Hepatocyte (in vitro differentiated cells): ENCODE data around the gene NPW. TPM values are rescaled to one million over a fixed set of nuclear protein-coding genes. Genes with fewer than 3 reads are reported as not detected.

Experiments
- DNase-seq: peaks from one replicate; pipeline ENCODE4 v3.0.0-alpha.2; 2016; ENCODE audit warnings: low spot score
- H2AFZ ChIP-seq: fragments of 200-600 bp; sonication (generic); 2 replicates; pipeline ENCODE4 v1.6.0; 2016; ENCODE audit warnings: antibody characterized with exemption, mild to moderate bottlenecking
- H3K27ac ChIP-seq: fragments of 200-600 bp; sonication (generic); 2 replicates; pipeline ENCODE4 v1.5.1; 2016; ENCODE audit warnings: mild to moderate bottlenecking
- H3K27me3 ChIP-seq: fragments of 200-600 bp; sonication (generic); 2 replicates; pipeline ENCODE4 v1.6.1; 2016
- H3K36me3 ChIP-seq: fragments of 200-600 bp; sonication (generic); replicated peaks from 2 replicates; pipeline ENCODE4 v1.5.1; 2016; ENCODE audit warnings: low read depth; ENCODE audit not compliant: insufficient read depth
- H3K4me1 ChIP-seq: fragments of 200-600 bp; sonication (generic); 2 replicates; pipeline ENCODE4 v1.5.1; 2016; ENCODE audit warnings: mild to moderate bottlenecking, moderate library complexity; ENCODE audit not compliant: insufficient read depth
- H3K4me2 ChIP-seq: fragments of 200-600 bp; sonication (generic); 2 replicates; pipeline ENCODE4 v1.6.0; 2016
- H3K4me3 ChIP-seq: fragments of 200-600 bp; sonication (generic); 2 replicates; pipeline ENCODE4 v1.5.1; 2016; ENCODE audit warnings: mild to moderate bottlenecking
- H3K79me2 ChIP-seq: fragments of 200-600 bp; sonication (generic); 2 replicates; pipeline ENCODE4 v1.6.0; 2017; ENCODE audit warnings: mild to moderate bottlenecking
- H3K9me2 ChIP-seq: fragments of 200-600 bp; sonication (generic); replicated peaks from 2 replicates; pipeline ENCODE4 v1.6.0; 2017; ENCODE audit warnings: mild to moderate bottlenecking; ENCODE audit not compliant: insufficient read depth
- H3K9me3 ChIP-seq: fragments of 200-600 bp; sonication (generic); 2 replicates; pipeline ENCODE4 v1.5.1; 2016; ENCODE audit warnings: low read depth, mild to moderate bottlenecking
- H4K20me1 ChIP-seq: fragments of 200-600 bp; sonication (generic); 2 replicates; pipeline ENCODE4 v1.6.0; 2016; ENCODE audit warnings: mild to moderate bottlenecking; ENCODE audit not compliant: insufficient read depth, poor library complexity, severe bottlenecking
- CTCF ChIP-seq: fragments of 200-600 bp; sonication (generic); IDR thresholded peaks from 2 replicates; pipeline ENCODE4 v1.5.1; 2016; ENCODE audit warnings: antibody characterized with exemption, mild to moderate bottlenecking; ENCODE audit not compliant: poor library complexity
- EZH2 ChIP-seq: fragments of 200-600 bp; sonication (generic); IDR thresholded peaks from 2 replicates; pipeline ENCODE4 v1.6.1; 2016; ENCODE audit warnings: antibody characterized with exemption, mild to moderate bottlenecking, borderline replicate concordance
- EZH2phosphoT487 ChIP-seq: fragments of 200-600 bp; sonication (generic); IDR thresholded peaks from one replicate; pipeline ENCODE4 v1.6.1; 2018; ENCODE audit warnings: antibody characterized with exemption, mild to moderate bottlenecking, low read depth, moderate library complexity; ENCODE audit not compliant: unreplicated experiment, severe bottlenecking
- WGBS: methylation state at CpG from one replicate; pipeline ENCODE4 v1.1.6; 2016; ENCODE audit warnings: low lambda C conversion rate; ENCODE audit errors: missing lambda C conversion rate; 5-methylcytosine and 5-hydroxymethylcytosine counted together
- polyA plus RNA-seq: library from polyadenylated mRNA; unstranded; fragments of >200 nt; fragmentation: Nextera tagmentation; extraction: Ambion mirVana; gene quantifications from 2 replicates; pipeline ENCODE4 v1.2.1, GENCODE V29; 2016
- total RNA-seq: library from RNA; depleted of rRNA; stranded (reverse); fragments of >200 nt; gene quantifications from 2 replicates; pipeline ENCODE4 v1.2.3, GENCODE V29; 2014

The NPW gene
- total and polyA plus RNA-seq, 2 experiments from 2014 or later = 2.7 to 45.2 TPM

- TF ChIP-seq EZH2 (no peak), EZH2phosphoT487 (no peak), CTCF (no peak)
- H3K27me3 ChIP-seq = peaks cover 27% of the 10 kb centered on the region
- H3K4me3 ChIP-seq = no peak overlapping the region
- peak overlapping the region; percentile 64 for H2AFZ ChIP-seq
- no peaks in the 10 kb centered on the region for H3K79me2 ChIP-seq
- H4K20me1 ChIP-seq = no peaks in the 10 kb centered on the region
- DNase-seq = peak; percentile 95
- WGBS = 9% methylated on average over 49 of the region's 96 CpGs
- H3K27ac ChIP-seq = no peak overlapping the region
- no peaks in the 10 kb centered on the region for H3K36me3 ChIP-seq
- H3K9me3 ChIP-seq = no peaks in the 10 kb centered on the region
- peaks cover 24% of the 10 kb centered on the region for H3K4me1 ChIP-seq
- peak overlapping the region; percentile 82 for H3K4me2 ChIP-seq
- no peaks in the 10 kb centered on the region for H3K9me2 ChIP-seq
These were observed 27.5 kb upstream of the NPW start for GRCh38 chr16:1991948-1992703.

- no peak for DNase-seq
- 87% methylated on average over 26 of the region's 50 CpGs for WGBS
- no peak overlapping the region for H3K4me3 ChIP-seq
- no peaks in the 10 kb centered on the region for H3K9me2 ChIP-seq
- no peaks in the 10 kb centered on the region for H4K20me1 ChIP-seq
- no peaks in the 10 kb centered on the region for H3K36me3 ChIP-seq
- no peaks in the 10 kb centered on the region for H3K9me3 ChIP-seq
- no peaks in the 10 kb centered on the region for H3K79me2 ChIP-seq
- H3K27me3 ChIP-seq = peaks cover 27% of the 10 kb centered on the region
- peak overlapping the region; percentile 82 for H3K4me2 ChIP-seq
- H3K4me1 ChIP-seq = peaks cover 24% of the 10 kb centered on the region
- H2AFZ ChIP-seq = no peak overlapping the region
- TF ChIP-seq EZH2phosphoT487 (no peak), EZH2 (no peak), CTCF (no peak)
- no peak overlapping the region for H3K27ac ChIP-seq
These were observed 26.8 kb upstream of the NPW start for GRCh38 chr16:1992704-1993317.

- H2AFZ ChIP-seq = no peak overlapping the region
- TF ChIP-seq EZH2phosphoT487 (no peak), EZH2 (no peak), CTCF (no peak)
- no peaks in the 10 kb centered on the region for H3K9me2 ChIP-seq
- no peaks in the 10 kb centered on the region for H4K20me1 ChIP-seq
- H3K79me2 ChIP-seq = no peaks in the 10 kb centered on the region
- peaks cover 28% of the 10 kb centered on the region for H3K4me1 ChIP-seq
- no peak overlapping the region for H3K4me3 ChIP-seq
- H3K27ac ChIP-seq = no peak overlapping the region
- H3K36me3 ChIP-seq = no peaks in the 10 kb centered on the region
- 65% methylated on average over 2 of the region's 2 CpGs for WGBS
- DNase-seq = no peak
- H3K27me3 ChIP-seq = peaks cover 22% of the 10 kb centered on the region
- no peak overlapping the region for H3K4me2 ChIP-seq
- H3K9me3 ChIP-seq = no peaks in the 10 kb centered on the region
These were observed 25.9 kb upstream of the NPW start for GRCh38 chr16:1993731-1994131.
